AG08395 (cell line): ENCODE data around the gene PRR11.
"Not testable (repeated sequence)": the region's sequence is repeated elsewhere in the genome, so short reads cannot be mapped to it uniquely, and the experiment has no call there.

Experiments used
- DNase-seq: peaks from one replicate; pipeline ENCODE4 v3.0.0; 2012; ENCODE audit warnings: mixed read lengths, low spot score

Gene PRR11

GRCh38 chr17:59155439-59156177 is at the start of gene PRR11:
Gene PRR11 (plus strand): TSS chr17:59155746. CDS start chr17:59169753, 14,007 bp downstream.
- peak; percentile 98 for DNase-seq

- DNase-seq: peak; percentile 47
These were observed 49.6 kb upstream of the PRR11 start for GRCh38 chr17:59105852-59106462.

GRCh38 chr17:59106463-59107305 is 48.9 kb upstream of the PRR11 start, which contains the start of gene TRIM37:
Gene TRIM37 (minus strand): TSS chr17:59106880. CDS start chr17:59106461, 419 bp downstream.
- DNase-seq: peak; percentile 99

- DNase-seq: no peak
These were observed 48.3 kb upstream of the PRR11 start for GRCh38 chr17:59107306-59107670.

- DNase-seq: no peak
These were observed 47.0 kb upstream of the PRR11 start for GRCh38 chr17:59108400-59109102.

GRCh38 chr17:59110973-59111372 is 44.6 kb upstream of the PRR11 start:
- no peak for DNase-seq

- DNase-seq: no peak
These were observed 44.0 kb upstream of the PRR11 start for GRCh38 chr17:59111539-59111938.

- DNase-seq: no peak
These were observed 40.1 kb upstream of the PRR11 start for GRCh38 chr17:59115474-59115873.

- DNase-seq: no peak
These were observed 33.6 kb upstream of the PRR11 start for GRCh38 chr17:59121901-59122480.

GRCh38 chr17:59124665-59125064 is 30.9 kb upstream of the PRR11 start:
- DNase-seq: no peak

- no peak for DNase-seq
These were observed 28.6 kb upstream of the PRR11 start for GRCh38 chr17:59126809-59127417.

- no peak for DNase-seq
These were observed 25.7 kb upstream of the PRR11 start for GRCh38 chr17:59129814-59130213.

- DNase-seq: no peak
These were observed 24.4 kb upstream of the PRR11 start for GRCh38 chr17:59131131-59131530.

GRCh38 chr17:59138339-59138738 is 17.2 kb upstream of the PRR11 start:
- DNase-seq: not testable (repeated sequence)

- DNase-seq: no peak
These were observed 15.6 kb upstream of the PRR11 start for GRCh38 chr17:59139939-59140338.

GRCh38 chr17:59141860-59142259 is 13.7 kb upstream of the PRR11 start:
- no peak for DNase-seq

- DNase-seq: no peak
These were observed 9.9 kb upstream of the PRR11 start for GRCh38 chr17:59145571-59146096.

- peak; percentile 41 for DNase-seq
These were observed 6.5 kb upstream of the PRR11 start for GRCh38 chr17:59149051-59149450.

GRCh38 chr17:59149841-59150511 is 5.6 kb upstream of the PRR11 start:
- no peak for DNase-seq

GRCh38 chr17:59151006-59151405 is 4.5 kb upstream of the PRR11 start:
- no peak for DNase-seq
